Fibroblast of peridontal ligament (primary cell): ENCODE results near the gene BCLAF1.
"Not testable (repeated sequence)": the region's sequence is repeated elsewhere in the genome, so short reads cannot be mapped to it uniquely, and the experiment has no call there.

Experiments
- DNase-seq: peaks from one replicate; pipeline ENCODE4 v3.0.0-alpha.2; 2010; ENCODE audit errors: extremely low read depth

BCLAF1 gene

GRCh38 chr6:136249811-136250685 lies 39.6 kb downstream of the BCLAF1 start, which contains the start of gene MTFR2:
MTFR2 (minus strand) TSS chr6:136250311; CDS start chr6:136249099, 1,212 bp downstream.
- peak; percentile 99 for DNase-seq

GRCh38 chr6:136249336-136249735 lies 40.3 kb downstream of the BCLAF1 start:
- DNase-seq: no peak

- DNase-seq: no peak
These were observed 45.5 kb downstream of the BCLAF1 start for GRCh38 chr6:136244061-136244616.

GRCh38 chr6:136236466-136237293 lies 53.0 kb downstream of the BCLAF1 start:
- no peak for DNase-seq

- no peak for DNase-seq
These were observed 54.4 kb downstream of the BCLAF1 start for GRCh38 chr6:136235233-136235564.

GRCh38 chr6:136232701-136233100 lies 56.9 kb downstream of the BCLAF1 start:
- no peak for DNase-seq

DNA sequence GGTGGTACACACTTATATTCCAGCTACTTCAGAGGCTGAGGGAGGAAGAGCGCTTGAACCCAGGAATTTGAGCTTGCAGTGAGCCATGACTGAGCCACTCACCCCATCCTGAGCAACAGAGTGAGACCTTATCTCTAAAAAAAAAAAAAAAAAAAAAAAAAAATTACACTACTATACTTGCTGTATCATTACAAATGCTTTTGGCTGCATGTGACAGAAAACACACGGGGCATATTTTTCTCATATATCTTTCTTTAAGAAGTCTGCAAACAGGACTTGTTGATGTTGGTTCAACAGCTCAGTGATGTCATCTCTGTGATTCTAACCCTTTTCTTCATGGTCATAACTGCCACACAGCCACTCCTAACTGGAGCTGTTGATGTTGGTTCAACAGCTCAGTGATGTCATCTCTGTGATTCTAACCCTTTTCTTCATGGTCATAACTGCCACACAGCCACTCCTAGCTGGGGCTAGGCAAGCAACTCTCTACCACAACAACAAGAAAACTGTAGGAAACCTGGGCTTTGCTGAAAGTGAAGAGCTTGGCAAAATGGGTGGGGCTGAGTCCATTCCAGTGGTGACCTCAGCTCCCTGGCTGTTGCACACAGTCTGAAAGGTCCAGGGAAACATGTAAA lies 59.3 kb downstream of the BCLAF1 start:
- DNase-seq: peak; percentile 40

- no peak for DNase-seq
These were observed 60.8 kb downstream of the BCLAF1 start for GRCh38 chr6:136228814-136229213.

GRCh38 chr6:136226674-136227377 lies 62.8 kb downstream of the BCLAF1 start:
- DNase-seq: peak; percentile 35

- DNase-seq: peak; percentile 81
These were observed 63.5 kb downstream of the BCLAF1 start for GRCh38 chr6:136226027-136226673.

DNA sequence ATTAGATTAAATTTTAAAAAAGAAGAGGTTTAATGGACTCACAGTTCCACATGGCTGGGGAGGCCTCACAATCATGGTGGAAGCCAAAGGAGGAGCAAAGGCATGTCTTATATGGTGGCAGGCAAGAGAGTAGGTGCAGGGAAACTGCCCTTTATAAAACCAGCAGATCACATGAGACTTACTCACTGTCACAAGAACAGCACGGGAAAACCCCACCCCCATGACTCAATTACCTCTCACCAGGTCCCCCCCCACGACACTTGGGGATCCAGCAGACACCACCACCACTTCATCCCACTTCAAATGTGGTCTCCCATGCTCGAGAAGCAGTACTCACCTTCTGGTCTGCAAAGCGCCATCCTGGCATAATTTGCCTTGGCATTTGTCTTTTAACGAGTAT lies 64.2 kb downstream of the BCLAF1 start:
- no peak for DNase-seq

DNA sequence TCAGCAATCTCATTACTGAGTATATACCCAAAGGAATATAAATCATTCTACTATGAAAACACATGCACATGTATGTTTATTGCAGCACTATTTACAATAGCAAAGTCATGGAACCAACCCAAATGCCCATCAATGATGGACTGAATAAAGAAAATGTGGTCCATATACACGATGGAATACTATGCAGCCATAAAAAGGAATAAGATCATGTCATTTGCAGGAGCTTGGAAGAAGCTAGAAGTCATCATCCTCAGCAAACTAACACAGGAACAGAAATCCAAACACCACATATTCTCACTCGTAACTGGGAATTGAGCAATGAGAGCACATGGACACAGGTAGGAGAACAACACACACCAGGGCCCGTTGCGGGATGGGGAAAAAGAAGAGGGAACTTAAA lies 64.7 kb downstream of the BCLAF1 start:
- DNase-seq: not testable (repeated sequence)

GRCh38 chr6:136216503-136217401 lies 72.9 kb downstream of the BCLAF1 start:
- DNase-seq: no peak

DNA sequence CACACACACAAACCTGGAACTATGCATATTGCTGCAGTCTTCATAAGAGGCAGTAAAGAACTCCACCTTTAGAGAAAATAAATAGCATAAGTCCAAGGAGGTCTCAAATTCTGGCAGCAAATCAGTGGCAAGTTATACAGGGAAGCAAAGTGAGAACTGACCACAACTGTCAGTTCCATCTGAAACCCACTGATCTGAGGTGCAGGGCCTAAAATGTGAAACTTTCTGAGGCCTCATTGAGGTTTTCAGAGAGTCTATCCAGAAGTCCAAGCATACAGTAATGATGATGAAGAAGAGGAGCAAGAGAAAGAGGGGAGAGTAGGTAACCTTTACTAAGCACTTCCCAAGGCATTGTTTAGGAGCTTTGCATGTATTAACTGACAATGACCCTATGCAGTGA lies 75.8 kb downstream of the BCLAF1 start:
- no peak for DNase-seq

DNA sequence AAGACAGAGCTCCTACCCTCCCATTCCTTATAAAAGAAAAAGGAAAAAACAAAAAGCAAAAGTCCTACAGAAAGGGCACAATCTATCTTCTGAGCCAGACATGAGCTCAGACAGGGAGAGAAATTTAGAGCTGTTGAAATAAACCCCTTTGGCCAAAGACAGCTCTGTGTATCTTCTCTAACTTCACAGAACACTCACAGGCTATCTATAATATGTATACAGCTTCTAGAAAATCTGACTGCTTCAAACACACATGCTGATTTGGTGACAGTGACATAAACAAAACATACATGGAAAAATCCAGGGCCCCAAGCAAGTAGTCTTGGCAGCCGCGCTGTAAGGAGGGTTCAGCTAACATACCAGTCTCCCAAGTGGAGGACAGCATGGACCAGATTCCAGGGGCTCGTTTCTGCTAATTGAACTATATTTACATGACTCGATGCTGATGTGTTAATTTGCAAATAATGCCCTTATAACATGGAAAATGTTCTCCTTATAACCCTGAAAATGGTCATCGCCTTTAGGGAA lies 76.6 kb downstream of the BCLAF1 start:
- no peak for DNase-seq

DNA sequence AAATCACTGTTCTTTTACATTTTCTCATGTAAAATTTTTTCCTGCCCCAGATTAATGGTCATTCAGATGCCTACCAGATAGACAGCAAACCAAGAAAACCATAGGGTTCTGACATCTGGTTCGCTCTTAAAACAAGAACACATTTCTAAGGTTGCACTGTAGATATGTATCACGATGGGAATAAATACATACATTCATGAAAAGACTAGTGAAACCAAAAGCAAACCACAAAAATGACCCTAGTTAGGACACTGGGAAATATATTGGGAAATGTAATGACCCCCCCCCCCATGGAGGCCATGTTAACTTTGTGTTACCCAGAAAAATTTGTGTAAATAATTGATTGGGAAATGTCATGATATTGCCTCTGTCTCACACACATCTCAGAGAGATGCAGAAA lies 77.0 kb downstream of the BCLAF1 start:
- no peak for DNase-seq

GRCh38 chr6:136210398-136211165 lies 79.1 kb downstream of the BCLAF1 start:
- no peak for DNase-seq

DNA sequence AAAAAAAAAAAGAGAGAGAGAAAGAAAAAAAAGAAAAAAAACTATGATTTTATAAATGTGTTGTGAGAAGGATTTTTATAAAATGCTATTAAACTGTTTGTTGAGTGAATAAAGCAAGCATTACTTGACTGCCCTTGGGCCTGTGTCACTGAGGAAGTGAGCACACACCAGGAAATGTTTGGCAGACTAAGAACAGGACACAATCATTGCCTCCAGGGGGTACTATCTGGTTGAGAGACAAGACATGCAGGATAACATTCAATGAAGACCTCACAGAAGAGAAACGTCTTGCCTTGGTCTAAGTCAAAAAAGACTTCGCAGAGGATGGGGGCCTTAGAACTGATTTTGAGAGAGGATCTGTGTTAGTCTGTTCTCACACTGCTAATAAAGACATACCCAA lies 80.2 kb downstream of the BCLAF1 start:
- no peak for DNase-seq

GRCh38 chr6:136208783-136209182 lies 80.9 kb downstream of the BCLAF1 start:
- no peak for DNase-seq
